Measurements from ENCODE around the gene WNT10A.
"Not testable (repeated sequence)": the region's sequence is repeated elsewhere in the genome, so short reads cannot be mapped to it uniquely, and the experiment has no call there.

Gene WNT10A

DNA sequence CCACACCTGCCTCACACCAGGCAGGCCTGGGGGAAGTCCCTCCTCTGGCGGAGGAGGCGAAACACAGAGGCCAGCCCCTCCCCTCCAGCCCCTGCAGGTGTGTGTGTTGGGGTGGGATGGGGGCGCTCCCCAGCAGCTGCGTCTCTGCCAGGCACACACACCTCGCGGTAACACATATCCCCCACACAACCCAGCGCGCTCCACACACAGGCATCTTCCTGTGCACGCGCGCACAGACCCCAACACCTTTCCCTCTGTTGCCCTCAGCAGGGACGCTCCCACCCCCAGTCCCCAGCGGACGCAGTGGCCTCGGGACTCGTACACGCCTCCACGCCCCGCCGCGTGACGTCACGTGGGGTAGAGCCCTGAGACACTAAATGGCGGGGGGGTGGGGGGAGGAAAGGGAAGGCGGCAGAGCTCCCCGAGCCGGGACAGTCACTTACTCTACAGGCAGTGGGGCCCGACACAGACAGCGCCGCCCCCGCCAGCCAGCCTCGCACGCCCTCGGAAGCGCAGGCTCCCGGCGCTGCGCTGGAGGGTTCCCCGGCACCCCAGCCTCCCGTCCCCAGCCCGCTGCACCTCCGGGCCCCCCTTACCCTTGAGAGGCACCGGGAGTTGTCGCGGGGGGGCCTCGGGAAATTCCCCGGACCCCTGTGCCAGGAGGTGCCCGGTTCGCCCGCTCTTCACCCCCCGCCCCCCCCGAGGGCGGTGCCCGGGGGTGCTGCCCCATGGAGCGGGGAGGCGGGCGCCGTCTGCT is at the start of gene WNT10A:
WNT10A (plus strand) TSS at position 751 of the 757 bp plus-strand sequence. CDS start 144 bp downstream, outside the sequence.
- DNase-seq = peak; percentile 65

DNA sequence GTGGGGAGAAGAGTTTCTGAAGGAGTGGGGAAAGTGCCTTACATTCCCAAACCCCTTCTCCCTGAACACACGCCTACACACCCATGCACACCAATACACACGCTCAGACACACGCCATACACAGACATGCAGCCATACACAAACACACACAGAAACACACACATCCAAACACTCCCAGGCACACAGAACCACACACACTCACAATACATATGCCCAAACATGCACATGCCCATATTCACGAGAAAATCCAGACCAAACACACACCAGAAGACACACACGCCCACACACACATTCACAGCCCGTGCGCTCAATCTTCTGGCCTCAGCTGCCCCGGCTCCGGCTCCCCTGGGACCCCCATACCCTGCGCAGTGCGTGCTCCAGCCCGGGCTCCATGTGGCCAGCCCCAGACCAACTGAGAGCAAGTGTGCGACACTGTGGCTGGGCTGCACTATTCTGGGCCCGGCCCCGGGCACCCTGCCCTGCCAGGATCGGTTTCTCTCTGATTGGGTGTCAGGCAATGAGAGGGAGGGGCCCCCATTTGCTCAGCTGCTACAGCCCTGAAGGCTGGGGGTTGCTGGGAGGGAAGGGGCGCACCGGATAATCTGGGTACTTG is 49.2 kb upstream of the WNT10A start, which contains the start of gene PRKAG3:
PRKAG3 (minus strand) TSS at position 426 of the 613 bp plus-strand sequence.
- DNase-seq = no peak

DNA sequence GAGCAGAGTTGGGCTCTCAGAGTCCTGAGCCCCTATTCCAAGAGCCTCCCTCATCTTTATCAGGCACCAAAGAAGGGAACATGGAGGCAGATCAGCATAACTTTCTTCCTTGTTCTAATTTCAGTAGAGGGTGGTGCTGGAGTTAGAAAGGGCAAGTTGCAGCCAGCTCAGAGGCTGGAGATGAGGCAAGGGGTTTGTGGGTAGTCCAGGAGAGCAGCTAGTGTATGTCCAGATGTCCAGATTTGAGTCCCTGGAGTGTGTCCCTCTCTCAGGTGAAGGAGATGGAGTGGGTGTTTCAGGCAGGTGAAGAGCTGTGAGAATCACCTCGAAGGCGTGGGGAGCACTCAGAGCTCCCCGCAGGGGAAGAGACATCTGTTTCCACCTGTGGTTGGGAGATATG is 48.6 kb upstream of the WNT10A start:
- no peak for DNase-seq

DNA sequence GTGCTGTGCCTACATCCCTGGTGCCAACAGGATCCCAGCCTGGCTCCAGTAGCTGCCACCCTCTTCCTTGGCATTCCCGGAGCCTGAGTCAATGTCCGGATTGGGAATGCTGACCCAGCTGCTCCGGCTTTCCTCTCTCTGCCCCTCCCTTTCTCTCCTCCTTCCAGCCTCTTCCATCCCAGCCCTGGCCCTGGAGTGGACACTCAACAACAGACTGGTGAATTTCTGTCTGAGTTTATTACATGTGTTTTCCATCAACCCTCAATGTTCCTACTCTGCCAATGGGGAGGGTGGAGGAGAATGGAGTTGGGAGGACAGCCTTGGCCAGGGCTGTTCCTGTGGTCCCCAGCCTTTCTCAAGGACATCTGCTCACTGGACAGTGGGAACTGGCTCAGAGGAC is 48.1 kb upstream of the WNT10A start:
- no peak for DNase-seq

DNA sequence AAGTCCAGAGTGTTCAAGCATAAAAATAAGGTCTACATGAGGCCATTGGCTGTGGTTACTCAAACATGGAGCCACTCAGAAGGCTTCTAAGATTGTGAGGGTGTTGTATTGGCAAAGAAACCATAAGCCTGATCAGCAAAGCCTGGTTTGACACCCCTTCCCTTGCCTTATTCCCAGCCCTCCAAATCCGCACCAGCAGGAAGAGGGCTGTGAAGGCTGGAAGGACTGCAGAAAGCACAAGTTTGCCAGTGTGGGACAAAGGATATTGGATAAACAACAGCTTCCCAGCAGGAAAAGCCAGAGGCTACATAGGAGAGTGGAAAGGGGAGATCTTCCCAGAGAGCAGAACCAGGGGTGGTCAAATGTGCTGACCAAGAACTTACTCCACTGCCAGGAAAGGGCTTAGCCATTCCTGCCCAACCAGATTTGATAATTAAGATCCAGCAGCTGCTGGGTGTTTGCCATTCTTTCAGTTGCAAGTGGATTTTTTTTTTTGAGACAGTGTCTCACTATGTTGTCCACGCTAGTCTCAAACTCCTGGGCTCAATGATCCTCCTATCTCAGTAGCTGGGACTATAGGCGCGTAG is 47.5 kb upstream of the WNT10A start:
- no peak for DNase-seq

DNA sequence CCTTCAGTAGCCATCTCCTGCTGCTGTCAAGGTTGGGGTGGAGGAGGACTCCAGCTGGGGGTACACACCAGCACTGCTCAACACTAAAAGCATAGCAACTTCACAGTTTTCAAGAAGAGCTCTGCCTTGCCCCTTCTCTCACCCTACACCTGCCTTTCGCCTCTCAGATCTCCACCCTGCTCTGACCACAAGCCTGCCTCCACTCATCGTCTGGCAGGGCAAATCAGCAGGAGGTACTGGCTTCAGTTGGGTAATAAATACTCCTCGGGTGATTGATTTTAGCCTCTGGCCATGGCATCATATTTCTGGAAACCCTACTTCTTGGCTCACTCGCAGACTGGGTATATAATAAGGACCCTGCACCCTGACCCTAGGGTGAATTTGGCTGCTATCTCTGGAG is 46.0 kb upstream of the WNT10A start:
- no peak for DNase-seq

DNA sequence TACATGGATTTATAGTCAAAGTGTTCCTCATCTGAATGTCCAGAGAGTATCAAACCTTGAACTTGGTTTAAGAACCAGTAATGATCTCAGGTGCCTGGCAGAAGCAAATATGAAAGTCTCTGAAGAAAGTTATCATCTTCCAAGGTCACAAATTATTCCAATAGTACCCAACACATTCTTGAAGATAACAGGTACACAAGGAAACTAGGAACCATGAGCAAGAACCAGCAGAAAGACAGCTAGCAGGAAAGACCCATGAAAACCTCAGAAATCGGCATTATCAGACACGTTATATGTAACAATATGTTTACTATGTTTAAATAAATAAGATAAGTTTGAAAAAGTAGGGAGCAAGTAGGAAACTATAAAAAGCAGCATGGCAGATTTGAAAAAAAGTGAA is 43.2 kb upstream of the WNT10A start:
- no peak for DNase-seq

DNA sequence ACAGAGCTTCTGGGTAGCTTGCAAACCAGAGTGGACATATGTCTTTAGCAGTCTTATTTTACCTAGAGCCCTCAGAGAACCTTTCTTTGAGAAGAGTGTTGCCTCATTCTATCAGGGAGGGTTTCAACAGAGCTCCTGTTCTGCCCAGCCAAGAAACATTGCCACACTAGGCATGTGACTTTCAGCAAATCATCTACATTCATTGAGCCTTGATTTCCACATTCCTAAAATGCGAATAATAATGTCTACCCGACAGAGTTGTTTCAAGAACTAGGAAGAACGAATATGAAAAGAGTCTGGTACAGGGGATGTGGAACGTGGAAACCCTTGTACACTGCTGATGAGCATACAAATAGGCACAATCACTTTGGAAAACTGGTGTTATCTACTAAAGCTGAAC is 41.2 kb upstream of the WNT10A start:
- no peak for DNase-seq

DNA sequence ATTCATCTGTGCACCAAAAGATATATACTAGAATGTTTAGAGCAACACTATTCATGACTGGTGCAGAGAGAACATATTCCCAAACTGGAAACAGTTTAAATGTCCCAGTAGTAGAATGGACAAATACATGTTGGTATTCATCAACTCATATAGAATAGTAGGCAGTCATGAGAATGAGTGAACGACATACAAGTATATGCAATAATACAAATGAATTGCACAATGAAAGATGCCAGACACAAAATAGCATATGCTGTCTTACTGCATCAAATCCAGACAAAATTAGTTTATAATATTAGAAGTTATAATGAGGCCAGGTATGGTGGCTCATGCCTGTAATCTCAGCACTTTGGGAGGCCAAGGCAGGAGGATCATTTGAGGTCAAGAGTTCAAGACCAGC is 40.8 kb upstream of the WNT10A start:
- DNase-seq = no peak

DNA sequence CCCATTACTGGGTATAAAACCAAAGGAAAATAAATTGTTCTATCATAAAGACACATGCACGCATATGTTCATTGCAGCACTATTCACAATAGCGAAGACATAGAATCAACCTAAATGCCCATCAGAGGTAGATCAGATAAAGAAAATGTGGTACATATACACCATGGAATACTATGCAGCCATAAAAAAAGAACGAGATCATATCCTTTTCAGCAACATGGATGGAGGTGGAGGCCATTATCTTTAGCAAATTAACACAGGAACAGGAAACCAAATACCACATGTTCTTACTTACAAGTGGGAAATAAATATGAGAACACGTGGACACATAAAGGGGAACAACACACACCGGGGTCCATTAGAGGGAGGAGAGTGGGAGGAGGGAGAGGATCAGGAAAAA is 36.3 kb upstream of the WNT10A start:
- not testable (repeated sequence) for DNase-seq

DNA sequence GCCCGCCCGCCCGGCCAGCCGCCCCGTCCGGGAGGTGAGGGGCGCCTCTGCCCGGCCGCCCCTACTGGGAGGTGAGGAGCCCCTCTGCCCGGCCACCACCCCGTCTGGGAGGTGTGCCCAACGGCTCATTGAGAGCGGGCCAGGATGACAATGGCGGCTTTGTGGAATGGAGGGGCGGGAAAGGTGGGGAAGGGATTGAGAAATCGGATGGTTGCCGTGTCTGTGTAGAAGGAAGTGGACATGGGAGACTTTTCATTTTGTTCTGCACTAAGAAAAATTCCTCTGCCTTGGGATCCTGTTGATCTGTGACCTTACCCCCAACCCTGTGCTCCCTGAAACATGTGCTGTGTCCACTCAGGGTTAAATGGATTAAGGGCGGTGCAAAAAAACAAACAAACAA is 33.7 kb upstream of the WNT10A start:
- not testable (repeated sequence) for DNase-seq

DNA sequence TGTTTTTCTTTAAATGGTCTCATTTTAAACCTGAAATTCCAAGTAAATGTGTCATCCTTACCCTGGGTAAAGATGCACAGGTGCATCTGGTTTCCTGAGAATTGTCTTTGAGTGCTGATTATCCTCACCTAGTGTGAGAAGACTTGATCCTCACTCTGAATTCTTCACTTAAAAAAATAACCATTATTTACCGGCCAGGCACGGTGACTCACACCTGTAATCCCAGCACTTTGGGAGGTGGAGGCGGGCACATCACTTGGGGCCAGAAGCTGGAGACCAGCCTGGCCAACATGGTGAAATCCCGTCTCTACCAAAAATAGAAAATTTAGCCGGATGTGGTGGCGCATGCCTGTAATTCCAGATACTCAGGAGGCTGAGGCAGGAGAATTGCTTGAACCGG is 30.9 kb upstream of the WNT10A start:
- DNase-seq = peak; percentile 13

DNA sequence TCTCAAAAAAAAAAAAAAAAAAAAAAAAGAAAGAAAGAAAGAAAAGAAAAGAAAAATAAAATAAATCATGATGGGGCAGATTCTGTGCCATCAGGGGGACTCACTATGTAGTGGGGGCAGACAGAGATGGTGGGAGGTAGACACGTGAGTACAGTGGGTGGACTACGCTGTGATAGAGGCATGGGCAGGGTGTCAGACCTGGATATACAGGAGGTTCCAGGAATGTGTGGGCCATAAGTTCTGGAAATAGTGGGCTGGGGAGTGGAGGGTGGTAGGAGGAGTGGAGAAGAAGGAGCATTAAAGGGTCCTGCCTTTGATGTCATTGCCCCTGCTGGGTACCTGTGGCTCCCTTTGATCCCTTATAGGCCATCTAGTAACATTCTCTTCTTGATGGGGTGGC is 29.9 kb upstream of the WNT10A start:
- DNase-seq = no peak

DNA sequence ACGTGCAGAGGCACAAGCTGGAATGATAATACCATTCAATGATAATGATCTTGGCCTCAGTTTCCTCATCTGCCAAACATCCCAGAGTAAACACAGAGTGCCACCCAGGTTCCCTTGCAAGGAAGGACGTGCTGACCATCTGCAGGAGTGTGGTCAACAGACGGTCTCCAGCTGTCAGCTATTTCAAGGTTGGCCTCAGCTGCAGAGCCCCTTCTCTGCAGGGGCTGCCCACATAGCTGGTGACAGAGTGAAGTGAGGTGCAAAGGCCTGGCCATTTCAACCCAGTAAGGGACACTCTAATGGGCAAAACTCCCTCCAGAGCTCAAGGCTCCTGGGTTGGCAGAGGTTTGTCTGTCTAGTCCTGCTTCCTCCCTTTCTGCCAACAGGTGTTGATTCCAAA is 29.4 kb upstream of the WNT10A start:
- no peak for DNase-seq

DNA sequence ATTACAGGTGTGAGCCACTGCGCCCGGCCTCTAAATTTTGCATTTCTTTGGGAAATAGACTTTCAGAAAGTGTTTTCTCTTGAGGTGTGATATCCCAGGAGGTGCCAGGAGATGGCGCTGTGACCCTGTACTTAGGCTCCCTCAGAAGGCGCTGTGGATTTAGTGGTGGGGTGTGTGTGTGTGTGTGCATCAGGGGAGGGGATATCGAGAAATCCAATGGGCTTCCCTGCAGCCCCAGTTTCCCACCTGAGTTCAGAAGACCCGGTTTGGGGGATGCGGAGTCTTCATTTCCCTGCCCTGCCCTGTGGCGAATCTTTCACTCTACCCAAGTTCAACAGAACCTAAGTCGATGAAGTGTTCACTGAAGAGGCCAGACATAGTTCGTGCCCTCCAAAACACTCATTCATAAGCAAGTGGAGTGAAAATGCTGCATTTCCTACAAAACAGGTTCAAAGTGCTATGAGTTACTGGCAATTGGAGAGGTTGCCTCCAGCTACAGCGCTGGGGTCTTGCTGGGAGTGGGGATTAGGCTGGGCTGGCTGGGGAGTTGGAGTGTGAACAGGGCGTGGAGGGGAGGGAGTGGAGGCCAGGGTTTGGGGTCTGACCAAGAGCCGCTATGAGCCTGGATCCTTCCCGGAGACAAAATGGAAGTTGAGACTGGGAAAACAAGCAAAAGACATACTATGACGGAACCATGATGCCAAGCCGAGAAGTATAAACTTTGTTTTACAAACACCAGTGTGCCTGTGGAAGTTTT is 27.6 kb upstream of the WNT10A start:
- DNase-seq = peak; percentile 72

DNA sequence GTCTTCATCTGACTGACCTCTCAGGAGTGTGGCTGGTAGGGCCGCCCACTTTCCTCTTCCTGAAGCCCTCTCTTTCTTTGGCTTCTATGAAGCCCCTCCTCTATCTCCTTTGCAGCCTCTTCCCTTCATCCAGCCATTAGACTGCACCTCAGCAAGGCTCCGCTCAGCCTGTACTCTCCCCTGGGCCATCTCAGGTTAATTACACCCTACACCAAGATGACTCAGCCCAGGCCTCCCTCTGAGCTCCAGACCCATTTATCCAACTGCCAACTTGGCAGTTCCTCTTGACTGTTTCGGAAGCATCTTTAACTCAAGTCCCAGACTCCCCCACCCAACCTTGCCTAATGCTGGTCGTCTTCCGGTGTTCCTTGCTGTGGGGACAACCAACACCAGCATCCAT is 26.9 kb upstream of the WNT10A start:
- DNase-seq = no peak

DNA sequence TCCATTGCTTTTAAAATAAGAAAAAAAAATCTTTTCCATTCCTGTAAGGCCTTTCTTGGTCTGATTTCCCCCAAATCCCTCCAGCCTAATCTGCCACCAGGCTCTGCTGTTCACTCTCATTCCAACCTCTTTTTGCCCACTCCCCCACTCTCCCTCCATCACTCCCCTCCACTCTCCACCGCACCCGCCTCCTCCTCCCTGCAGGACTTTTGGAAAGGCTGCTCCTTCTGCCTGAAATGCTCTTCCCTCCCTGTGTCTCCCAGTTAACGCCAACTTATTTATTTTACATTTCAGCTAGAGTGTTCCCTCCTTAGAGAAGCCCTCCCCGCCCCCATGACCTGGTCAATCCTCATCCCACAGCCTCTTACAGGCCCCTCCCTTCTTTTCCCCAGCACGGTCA is 25.8 kb upstream of the WNT10A start:
- DNase-seq = no peak

DNA sequence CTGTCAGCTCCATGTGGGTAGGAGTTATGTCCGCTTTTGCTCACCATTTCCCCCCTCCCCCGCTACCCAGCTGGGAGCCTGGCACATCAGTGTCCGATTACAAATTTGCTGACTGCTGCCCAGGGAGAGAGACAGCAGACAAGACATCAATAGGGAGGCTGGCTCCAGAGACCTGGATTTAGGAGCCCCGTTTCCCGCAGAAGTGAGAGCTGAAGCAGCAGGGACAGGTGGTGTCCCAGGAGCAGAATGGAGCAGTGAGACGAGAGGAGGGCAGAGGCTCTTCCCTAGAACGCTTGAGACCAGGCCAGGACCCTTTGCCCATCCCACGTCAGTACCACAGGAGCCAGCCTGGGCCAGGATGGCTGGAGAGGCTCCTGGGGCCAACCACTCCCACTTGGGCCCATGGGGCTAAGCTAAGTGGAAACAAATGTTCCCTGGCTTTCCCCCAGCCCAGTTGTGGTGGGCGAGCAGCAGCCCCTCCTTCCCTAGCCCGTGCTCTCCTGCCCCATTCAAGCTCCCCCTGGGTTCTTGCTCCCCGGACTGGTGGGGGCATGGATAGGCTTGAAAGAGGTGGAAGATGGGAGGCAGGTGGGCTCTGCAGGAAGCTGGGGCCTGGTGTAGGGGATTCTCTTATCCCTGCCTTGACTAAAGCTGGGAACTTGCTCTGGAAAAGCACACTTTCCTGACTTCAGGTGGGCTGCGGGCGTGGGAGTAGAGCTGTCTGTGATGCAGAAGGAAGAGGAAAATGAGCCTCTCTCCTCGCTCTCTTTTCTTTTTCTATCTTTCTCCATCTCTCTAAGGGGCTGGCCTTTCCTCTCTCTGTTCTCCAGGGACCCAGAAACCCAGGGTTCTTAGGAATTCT is 25.1 kb upstream of the WNT10A start:
- DNase-seq = no peak

DNA sequence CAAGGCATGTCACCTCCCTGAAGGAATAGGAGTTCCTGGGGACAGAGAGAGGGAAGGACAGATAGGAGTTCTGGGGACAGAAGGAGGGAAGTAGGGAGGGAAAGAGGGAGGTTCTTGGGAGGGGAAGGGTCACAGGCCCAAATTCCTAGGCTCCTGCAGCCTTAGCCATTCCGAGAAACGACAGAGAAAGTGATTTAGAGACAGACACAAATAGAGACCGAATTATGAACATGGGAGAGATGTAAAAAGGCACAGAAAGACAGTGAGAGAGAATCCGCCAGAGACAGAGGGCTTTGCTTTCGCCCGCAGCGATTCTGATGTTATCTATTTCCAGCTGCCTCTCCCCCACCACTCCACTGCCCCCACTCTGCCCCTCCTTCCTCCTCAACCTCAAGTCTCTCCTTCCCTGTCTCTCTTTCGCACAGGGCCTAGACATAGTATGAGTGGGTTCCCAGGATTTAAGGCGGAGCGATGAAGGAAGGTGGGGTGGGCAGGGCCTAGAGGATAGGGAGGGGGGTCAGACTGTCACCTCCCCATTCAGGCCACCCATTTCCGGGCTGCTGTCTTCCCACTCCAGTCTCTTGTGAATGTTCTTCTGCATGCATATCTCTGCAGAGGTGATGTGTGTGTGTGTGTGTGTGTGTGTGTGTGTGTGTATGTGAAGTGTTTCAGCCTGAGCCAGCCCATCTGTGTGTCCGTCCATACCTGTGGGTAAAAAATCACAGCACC is 24.3 kb upstream of the WNT10A start:
- DNase-seq = no peak

DNA sequence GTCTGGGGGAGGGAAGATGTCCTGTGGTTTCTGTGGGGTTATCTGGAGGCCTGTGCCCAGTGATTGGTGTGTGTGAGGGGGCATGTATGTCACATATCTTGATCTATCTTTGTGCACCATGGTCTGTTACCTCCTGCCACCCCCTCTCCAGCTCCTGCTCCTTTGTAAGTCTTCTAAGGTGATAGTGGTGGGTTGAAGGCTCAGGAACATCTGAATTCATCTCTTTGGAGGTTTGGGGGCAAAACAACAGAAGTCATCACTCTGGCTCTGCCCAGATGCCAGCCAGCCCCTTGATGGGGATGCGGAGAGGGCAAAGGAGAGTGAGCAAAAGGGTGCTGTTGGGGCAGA is 23.8 kb upstream of the WNT10A start:
- no peak for DNase-seq

DNA sequence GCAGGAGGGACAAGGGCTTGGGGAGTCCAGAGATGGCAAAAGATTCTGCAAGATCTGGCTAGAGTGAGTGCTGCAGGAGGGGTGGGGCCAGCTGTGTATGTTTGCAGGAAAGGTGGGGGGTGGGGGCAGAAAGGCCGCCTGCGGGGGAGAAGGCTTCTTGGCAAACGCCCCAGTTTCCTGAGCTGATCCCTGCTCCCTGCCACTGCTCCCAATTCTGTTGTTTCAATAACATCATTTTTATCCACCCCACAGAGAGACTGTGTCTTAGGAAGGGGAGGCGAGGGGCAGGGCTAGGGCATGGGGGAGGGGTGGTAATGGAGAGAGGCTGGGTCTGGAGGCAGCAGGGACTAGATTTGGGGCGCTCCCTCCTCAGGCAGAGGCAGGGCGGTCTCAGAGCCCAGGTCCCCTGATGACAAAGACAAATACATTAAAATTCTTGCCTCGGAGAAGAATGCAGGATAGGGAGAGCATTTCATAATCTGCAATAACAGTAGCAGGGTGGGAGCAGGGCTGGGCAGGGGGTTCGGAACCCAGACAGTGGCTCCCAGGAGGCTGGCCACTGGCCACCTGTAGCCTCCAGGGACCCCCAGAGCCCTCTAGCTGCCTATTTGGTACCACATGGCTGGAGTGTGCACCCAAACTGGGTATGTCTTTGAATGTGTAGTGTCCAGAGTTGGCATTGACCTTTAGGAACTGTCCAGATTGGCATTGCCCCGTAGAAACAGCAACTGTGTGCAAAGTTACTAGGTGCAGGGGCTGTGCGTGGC is 23.1 kb upstream of the WNT10A start:
- DNase-seq = no peak
